ENCODE results near the gene STRIP1. TPM values are rescaled to one million over a fixed set of nuclear protein-coding genes. Genes with fewer than 3 reads are reported as not detected.
A peak's percentile ranks its signal among the peaks of the same experiment; 100 is the strongest.

Gene STRIP1
- total RNA-seq, 1 donor from 2014 or later, result 31.1 TPM

GRCh38 chr1:110050602-110051261 lies 16.3 kb downstream of the STRIP1 start:
- no peak for DNase-seq (ENCODE audit: low read depth in 2 of 2)

GRCh38 chr1:110051262-110051648 lies 16.8 kb downstream of the STRIP1 start:
- no peak for DNase-seq (ENCODE audit: low read depth in 2 of 2)

- DNase-seq (ENCODE audit: low read depth in 2 of 2), result peak; percentile 11 to 45
These were observed 19.4 kb downstream of the STRIP1 start for GRCh38 chr1:110053552-110054428.

GRCh38 chr1:110055493-110056284 lies 21.3 kb downstream of the STRIP1 start:
- DNase-seq (ENCODE audit: low read depth in 2 of 2), result no peak

- DNase-seq (ENCODE audit: low read depth in 2 of 2), result no peak
These were observed 21.9 kb downstream of the STRIP1 start for GRCh38 chr1:110056285-110056683.

- DNase-seq (ENCODE audit: low read depth in 2 of 2), result no peak
These were observed 22.4 kb downstream of the STRIP1 start for GRCh38 chr1:110056776-110057175.

- DNase-seq (ENCODE audit: low read depth in 2 of 2), result no peak
These were observed 23.6 kb downstream of the STRIP1 start for GRCh38 chr1:110057963-110058518.

- no peak for DNase-seq (ENCODE audit: low read depth in 2 of 2)
These were observed 24.2 kb downstream of the STRIP1 start for GRCh38 chr1:110058591-110058990.

GRCh38 chr1:110059133-110059863 lies 24.9 kb downstream of the STRIP1 start:
- DNase-seq (ENCODE audit: low read depth in 2 of 2), result no peak

GRCh38 chr1:110060034-110060661 lies 25.7 kb downstream of the STRIP1 start:
- DNase-seq (ENCODE audit: low read depth in 2 of 2), result peak in 1 of 2 donors; percentile 35

GRCh38 chr1:110060662-110061060 lies 26.2 kb downstream of the STRIP1 start:
- no peak for DNase-seq (ENCODE audit: low read depth in 2 of 2)

- no peak for DNase-seq (ENCODE audit: low read depth in 2 of 2)
These were observed 26.9 kb downstream of the STRIP1 start for GRCh38 chr1:110061341-110061740.

- DNase-seq (ENCODE audit: low read depth in 2 of 2), result no peak
These were observed 28.2 kb downstream of the STRIP1 start for GRCh38 chr1:110062612-110063011.

GRCh38 chr1:110063781-110064180 lies 29.4 kb downstream of the STRIP1 start:
- no peak for DNase-seq (ENCODE audit: low read depth in 2 of 2)

GRCh38 chr1:110064576-110065337 lies 30.3 kb downstream of the STRIP1 start:
- DNase-seq (ENCODE audit: low read depth in 2 of 2), result no peak

GRCh38 chr1:110065841-110066240 lies 31.4 kb downstream of the STRIP1 start:
- no peak for DNase-seq (ENCODE audit: low read depth in 2 of 2)

GRCh38 chr1:110067479-110067892 lies 33.1 kb downstream of the STRIP1 start:
- DNase-seq (ENCODE audit: low read depth in 2 of 2), result no peak

GRCh38 chr1:110067893-110068645 lies 33.6 kb downstream of the STRIP1 start:
- peak in 1 of 2 donors; percentile 11 for DNase-seq (ENCODE audit: low read depth in 2 of 2)

All from dermis microvascular lymphatic vessel endothelial cell (primary cell).